HUES6 (cell line): Measurements from ENCODE around the gene EZH2.
A peak's percentile ranks its signal among the peaks of the same experiment; 100 is the strongest.

Source experiments
- H3K27ac ChIP-seq: 2 replicates; pipeline ENCODE4 v1.7.0; 2013; ENCODE audit warnings: low read depth, mild to moderate bottlenecking, low read length, inconsistent platforms
- H3K27me3 ChIP-seq: 2 replicates; pipeline ENCODE4 v1.6.1; 2013; ENCODE audit warnings: low read length; ENCODE audit not compliant: control insufficient read depth, insufficient read depth
- H3K36me3 ChIP-seq: 2 replicates; pipeline ENCODE4 v1.6.1; 2013; ENCODE audit warnings: low read length; ENCODE audit not compliant: control insufficient read depth, insufficient read depth
- H3K4me1 ChIP-seq: 2 replicates; pipeline ENCODE4 v1.6.1; 2013; ENCODE audit warnings: low read length; ENCODE audit not compliant: control insufficient read depth, insufficient read depth
- H3K4me3 ChIP-seq: 2 replicates; pipeline ENCODE4 v1.5.1; 2013; ENCODE audit warnings: low read depth, low read length
- H3K9ac ChIP-seq: one replicate; pipeline ENCODE4 v1.6.1; 2013; ENCODE audit warnings: mild to moderate bottlenecking, low read length
- H3K9me3 ChIP-seq: 2 replicates; pipeline ENCODE4 v1.6.1; 2013; ENCODE audit warnings: low read depth, low read length; ENCODE audit not compliant: control insufficient read depth, insufficient read depth

The EZH2 gene

DNA sequence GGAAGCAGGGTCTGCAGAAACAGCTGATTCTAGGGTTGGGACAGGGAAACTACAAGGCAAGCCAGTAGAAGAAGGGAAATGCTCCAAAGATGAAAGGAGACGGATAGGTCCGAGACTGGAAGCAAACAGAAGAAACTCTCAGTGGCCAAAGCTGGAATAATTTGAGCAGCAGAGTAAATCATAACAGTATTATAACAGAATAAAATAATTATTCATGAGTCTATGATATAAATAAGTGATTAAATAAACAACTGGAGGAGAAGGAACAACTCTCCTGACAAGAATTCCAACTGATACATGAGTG is 27.6 kb downstream of the EZH2 start:
- Histone ChIP-seq H3K9me3 (no peaks in the 10 kb centered on the region), H3K4me1 (peaks cover 8% of the 10 kb centered on the region), H3K9ac (no peak overlapping the region), H3K27me3 (no peaks in the 10 kb centered on the region), H3K27ac (no peak overlapping the region), H3K36me3 (no peaks in the 10 kb centered on the region), H3K4me3 (no peak overlapping the region)

DNA sequence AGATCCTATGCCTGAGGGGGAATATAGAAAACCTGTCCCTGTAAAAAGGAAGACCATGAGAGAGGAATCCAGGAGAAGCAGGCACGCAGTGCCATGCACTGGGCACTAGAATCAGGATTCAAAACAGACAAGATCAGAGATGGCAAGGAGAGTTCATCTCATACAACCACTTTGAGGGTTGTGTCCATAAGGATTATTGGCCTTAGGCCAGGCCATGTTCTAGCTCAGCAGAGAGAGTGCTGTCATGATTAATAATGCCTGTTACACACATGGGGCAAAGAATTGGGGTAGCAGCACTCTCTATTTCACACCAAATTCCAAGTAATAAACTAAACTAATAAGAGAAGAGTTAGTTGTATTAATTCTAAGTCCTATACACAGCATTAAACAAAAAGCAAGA is 29.1 kb downstream of the EZH2 start:
- Histone ChIP-seq H3K27ac (no peak overlapping the region), H3K27me3 (no peaks in the 10 kb centered on the region), H3K4me3 (no peak overlapping the region), H3K9ac (no peak overlapping the region), H3K36me3 (no peaks in the 10 kb centered on the region), H3K4me1 (peaks cover 17% of the 10 kb centered on the region), H3K9me3 (no peaks in the 10 kb centered on the region)

DNA sequence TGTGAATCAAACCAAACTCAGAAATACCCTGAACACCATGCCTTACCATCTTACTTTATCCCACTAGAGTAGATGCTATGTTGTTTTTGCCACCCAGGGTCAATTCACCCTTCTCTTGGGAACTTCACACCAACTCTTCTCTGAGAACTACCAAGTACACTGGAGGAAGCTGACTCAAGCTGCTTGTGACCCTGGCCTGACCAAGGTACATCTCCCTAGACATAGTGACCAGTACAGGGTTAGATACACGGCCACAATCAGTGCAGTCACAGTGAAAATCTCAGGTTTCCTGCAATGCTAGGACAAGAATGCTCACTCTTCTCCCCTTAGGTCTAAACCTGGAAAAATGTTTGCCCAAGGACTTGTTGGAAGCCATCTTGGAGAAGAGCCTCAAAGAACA is 31.8 kb downstream of the EZH2 start:
- Histone ChIP-seq H3K4me1 (peaks cover 42% of the 10 kb centered on the region), H3K36me3 (no peaks in the 10 kb centered on the region), H3K27ac (no peak overlapping the region), H3K9me3 (no peaks in the 10 kb centered on the region), H3K27me3 (no peaks in the 10 kb centered on the region), H3K9ac (no peak overlapping the region), H3K4me3 (no peak overlapping the region)

DNA sequence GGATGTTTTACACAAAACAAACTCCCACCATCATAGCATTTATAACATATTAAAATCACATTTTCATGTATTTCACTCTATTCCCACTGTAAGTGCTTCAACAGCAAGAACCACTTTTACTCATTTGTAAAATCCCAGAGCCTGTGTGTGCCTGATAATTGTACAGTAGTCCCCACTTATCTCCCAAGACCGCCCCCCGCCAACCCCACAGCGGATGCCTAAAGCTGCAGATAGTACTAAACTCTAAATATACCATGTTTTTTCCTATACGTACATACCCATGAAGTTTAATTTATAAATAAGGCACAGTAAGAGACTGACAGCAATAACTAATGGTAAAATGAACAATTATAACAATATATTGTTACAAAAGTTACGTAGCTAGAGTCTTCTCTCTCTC is 33.5 kb downstream of the EZH2 start:
- no peaks in the 10 kb centered on the region for H3K9me3 ChIP-seq
- no peak overlapping the region for H3K4me3 ChIP-seq
- H3K27ac ChIP-seq, result no peak overlapping the region
- H3K4me1 ChIP-seq, result peaks cover 42% of the 10 kb centered on the region
- H3K36me3 ChIP-seq, result no peaks in the 10 kb centered on the region
- no peaks in the 10 kb centered on the region for H3K27me3 ChIP-seq
- H3K9ac ChIP-seq, result no peak overlapping the region

DNA sequence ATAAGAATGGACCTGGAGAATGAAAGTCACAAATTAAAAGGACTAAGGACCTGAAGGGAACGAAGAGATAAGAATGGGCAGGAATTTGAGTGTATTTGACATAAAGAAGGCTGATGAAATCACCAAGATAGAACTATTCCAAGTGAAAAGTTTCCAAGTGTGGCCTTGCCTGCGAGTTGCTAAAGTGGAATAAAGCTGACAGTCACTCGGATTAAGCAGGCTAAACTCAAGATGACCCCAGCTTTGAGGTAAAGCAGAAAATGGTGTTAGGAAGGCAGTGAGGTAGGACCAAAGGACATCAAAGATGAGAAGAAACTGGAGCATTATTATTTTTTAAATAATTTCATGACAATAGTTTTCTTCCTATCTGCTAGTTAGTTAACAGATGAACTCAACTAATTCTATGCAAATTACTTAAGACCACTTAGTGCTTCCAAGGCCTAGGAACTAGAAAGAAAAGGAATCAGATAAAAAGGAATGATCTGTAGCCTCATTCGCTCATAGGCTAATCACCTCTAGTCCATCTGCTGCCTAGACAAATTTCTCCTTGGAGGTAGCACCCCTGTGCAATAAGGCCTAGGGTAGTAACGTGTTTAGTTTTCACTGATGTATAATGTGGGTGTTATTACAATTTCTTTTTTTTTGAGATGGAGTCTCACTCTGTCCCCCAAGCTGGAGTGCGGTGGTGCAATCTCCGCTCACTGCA is 34.5 kb downstream of the EZH2 start:
- Histone ChIP-seq H3K36me3 (no peaks in the 10 kb centered on the region), H3K27ac (no peak overlapping the region), H3K9ac (no peak overlapping the region), H3K4me3 (no peak overlapping the region), H3K27me3 (no peaks in the 10 kb centered on the region), H3K4me1 (peaks cover 42% of the 10 kb centered on the region), H3K9me3 (no peaks in the 10 kb centered on the region)

DNA sequence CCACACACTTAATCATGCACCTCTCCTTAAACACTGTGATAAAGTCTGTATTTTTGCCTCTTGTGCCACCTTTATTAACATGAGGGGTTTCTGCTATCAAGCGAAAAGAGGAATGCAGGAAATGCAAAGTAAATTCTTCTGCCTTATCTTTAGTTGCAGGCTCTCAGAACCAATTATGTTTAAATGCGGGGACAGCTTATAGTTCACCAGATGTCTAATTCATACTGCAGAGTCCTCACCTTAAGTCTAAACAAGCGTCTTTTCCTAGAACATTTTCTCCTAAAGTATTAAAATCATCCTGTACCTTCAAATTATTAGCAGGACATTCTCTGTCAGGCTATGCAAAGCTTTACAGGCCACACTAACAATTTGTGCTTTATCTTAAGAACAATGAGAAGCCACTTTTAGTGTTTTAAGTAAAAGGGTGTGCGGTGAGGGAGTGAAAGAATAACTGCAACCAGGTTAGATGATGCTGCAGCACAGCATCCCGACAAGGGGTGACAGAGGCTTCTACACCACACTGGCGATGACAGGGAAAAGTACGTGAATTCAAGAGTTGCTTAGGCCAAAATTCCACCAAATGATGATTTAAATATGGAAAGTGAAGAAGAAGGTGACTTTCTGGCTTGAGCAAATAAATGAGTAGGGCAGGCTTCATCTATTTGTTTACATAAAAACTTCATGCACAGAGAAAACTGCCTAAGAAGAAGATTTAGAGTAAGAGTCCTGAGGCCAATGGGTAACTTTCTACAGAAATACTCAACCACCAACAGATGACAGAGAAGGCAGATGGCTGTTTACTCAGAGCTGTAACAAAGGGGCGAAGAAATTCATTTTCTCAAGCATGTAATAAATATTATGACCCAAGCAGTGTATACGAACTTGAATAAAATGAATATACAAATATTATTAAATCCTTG is 36.0 kb downstream of the EZH2 start:
- 0 out of 2 replicates have a peak, but pooled peaks cover 2% of the 10 kb centered on the region for H3K36me3 ChIP-seq
- 0 out of 2 replicates have a peak overlapping the region, but pooled peaks have one; percentile 32 for H3K27ac ChIP-seq
- no peak overlapping the region for H3K4me3 ChIP-seq
- H3K4me1 ChIP-seq, result peaks cover 42% of the 10 kb centered on the region
- H3K9ac ChIP-seq, result no peak overlapping the region
- no peaks in the 10 kb centered on the region for H3K9me3 ChIP-seq
- no peaks in the 10 kb centered on the region for H3K27me3 ChIP-seq

DNA sequence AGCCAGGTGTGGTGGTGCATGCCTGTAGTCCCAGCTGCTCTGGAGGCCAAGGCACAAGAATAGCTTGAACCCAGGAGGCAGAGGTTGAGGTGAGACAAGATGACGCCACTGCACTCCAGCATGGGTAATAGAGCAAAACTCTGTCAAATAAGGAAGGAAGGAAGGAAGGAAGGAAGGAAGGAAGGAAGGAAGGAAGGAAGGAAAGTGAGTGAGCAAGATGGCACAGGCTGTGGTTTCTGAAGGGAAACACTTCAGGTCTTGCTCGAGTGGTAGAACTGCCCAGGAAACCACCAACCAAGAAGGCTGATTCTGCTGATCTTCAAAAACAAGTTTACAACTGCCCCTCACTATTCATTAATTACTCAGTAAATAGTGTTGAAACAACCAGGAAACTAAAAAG is 45.2 kb downstream of the EZH2 start:
- Histone ChIP-seq H3K36me3 (peaks cover 7% of the 10 kb centered on the region; the same call in 1 of the 2 replicates), H3K27me3 (no peaks in the 10 kb centered on the region), H3K9ac (no peak overlapping the region), H3K27ac (no peak overlapping the region), H3K4me1 (no peaks in the 10 kb centered on the region), H3K9me3 (no peaks in the 10 kb centered on the region), H3K4me3 (no peak overlapping the region)

DNA sequence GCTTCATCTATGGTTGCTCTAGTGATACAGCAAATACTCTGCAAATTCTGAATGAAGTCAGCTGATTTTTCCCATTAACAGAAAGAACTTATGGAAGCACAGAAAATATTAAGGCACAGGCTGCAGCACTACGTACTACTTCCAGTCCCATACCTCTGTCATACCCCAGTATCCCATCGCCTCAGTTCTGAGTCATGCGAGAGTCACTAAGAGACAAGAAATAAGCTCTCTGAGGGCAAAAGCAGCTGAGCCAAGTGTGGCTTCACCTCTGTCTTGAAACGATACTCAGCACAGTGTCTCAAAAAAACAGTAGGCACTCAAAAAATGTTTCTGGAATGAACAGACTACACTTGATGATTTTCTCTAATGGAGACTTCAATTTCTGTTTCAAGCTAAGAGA is 48.2 kb downstream of the EZH2 start:
- peaks cover 7% of the 10 kb centered on the region for H3K36me3 ChIP-seq
- no peaks in the 10 kb centered on the region for H3K4me1 ChIP-seq
- H3K4me3 ChIP-seq, result no peak overlapping the region
- no peak overlapping the region for H3K9ac ChIP-seq
- H3K27me3 ChIP-seq, result no peaks in the 10 kb centered on the region
- no peak overlapping the region for H3K27ac ChIP-seq
- no peaks in the 10 kb centered on the region for H3K9me3 ChIP-seq

DNA sequence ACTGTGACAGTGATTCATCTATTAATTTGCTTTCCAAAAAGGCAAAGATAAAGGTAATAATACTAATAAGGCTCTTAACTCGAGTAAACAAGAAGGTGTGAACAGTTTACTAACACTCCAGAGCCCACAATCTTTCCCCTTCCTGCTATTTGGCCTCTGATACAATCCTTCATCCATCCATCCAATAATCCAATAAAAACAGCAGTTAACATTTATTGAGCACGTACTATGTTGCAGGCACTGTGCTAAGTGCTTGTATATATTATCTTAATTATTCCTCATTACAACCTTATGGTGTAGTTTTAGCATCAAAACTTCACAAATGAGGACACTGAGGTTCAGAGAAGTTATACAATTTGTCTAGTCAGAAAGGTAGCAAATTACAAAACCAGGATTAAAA is 49.5 kb downstream of the EZH2 start:
- H3K9ac ChIP-seq, result no peak overlapping the region
- no peak overlapping the region for H3K27ac ChIP-seq
- H3K9me3 ChIP-seq, result no peaks in the 10 kb centered on the region
- H3K4me3 ChIP-seq, result no peak overlapping the region
- H3K36me3 ChIP-seq, result peaks cover 10% of the 10 kb centered on the region
- H3K4me1 ChIP-seq, result no peaks in the 10 kb centered on the region
- no peaks in the 10 kb centered on the region for H3K27me3 ChIP-seq

DNA sequence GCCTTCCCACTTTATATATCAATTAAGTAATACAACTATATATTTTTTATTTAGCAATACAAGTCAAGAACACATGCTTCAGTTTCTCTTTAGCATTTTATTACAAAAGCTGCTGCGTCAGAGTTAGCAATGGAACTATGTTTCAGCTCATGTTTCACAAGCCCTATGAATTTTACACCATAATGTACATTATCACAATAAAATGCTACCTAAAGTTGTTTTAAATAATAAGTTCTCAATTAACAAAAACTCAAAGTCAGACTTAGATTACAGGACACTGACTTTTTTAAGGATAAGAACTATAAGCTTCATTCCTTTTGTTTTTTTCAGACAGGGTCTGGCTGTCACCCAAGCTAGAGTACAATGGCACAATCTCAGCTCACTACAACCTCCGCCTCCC is 52.3 kb downstream of the EZH2 start:
- no peak overlapping the region for H3K27ac ChIP-seq
- no peaks in the 10 kb centered on the region for H3K27me3 ChIP-seq
- no peaks in the 10 kb centered on the region for H3K9me3 ChIP-seq
- H3K4me3 ChIP-seq, result no peak overlapping the region
- no peaks in the 10 kb centered on the region for H3K4me1 ChIP-seq
- peaks cover 32% of the 10 kb centered on the region for H3K36me3 ChIP-seq
- no peak overlapping the region for H3K9ac ChIP-seq

DNA sequence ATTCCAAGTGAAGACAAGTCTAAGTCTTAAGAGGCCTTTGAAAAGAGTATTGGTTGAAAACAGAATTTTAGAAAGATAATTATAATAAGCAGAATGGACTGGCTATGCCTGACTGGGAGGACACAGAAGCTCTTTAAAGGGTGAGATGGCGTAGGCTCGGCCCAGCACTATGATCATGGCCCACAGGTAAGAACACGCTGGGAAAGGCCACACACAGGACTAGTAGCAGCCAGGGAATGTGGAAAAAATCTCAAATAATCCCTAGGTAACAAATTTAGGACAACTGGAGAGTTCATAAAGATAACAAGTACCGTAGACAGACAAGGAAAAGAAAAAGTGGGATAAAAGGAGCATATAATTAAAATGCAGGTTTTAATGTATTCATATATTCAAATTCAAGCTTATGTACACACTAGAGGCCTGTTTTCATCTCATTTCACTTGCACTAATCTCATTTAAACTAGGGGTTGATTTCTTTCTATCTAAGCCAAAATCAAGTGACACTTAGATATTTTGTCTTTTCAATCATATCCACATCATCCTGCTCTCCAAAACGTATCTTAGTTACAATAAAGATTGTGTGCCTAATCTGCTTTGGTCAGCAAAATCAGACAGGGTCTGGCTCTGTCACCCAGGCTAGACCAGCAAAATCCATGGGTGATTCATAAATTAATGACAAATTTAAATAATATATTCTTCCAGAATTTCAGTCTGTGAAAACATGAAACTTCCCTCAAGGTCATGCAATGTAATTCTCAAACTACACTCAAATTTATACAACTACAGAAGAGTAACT is 53.0 kb downstream of the EZH2 start:
- no peak overlapping the region for H3K4me3 ChIP-seq
- H3K4me1 ChIP-seq, result no peaks in the 10 kb centered on the region
- no peaks in the 10 kb centered on the region for H3K9me3 ChIP-seq
- no peak overlapping the region for H3K27ac ChIP-seq
- H3K36me3 ChIP-seq, result peaks cover 34% of the 10 kb centered on the region
- H3K9ac ChIP-seq, result no peak overlapping the region
- H3K27me3 ChIP-seq, result no peaks in the 10 kb centered on the region
